A204.1 (cell line): Measurements from ENCODE around the gene RELCH.
"Not testable (repeated sequence)": the region's sequence is repeated elsewhere in the genome, so short reads cannot be mapped to it uniquely, and the experiment has no call there.

Experiments used
- FAIRE-seq: peaks from 2 replicates; lab custom pipeline; 2012; peaks lifted over from hg19 to GRCh38; lab: Jason Lieb, UNC

RELCH gene

GRCh38 chr18:62186774-62187542 is at the start of gene RELCH, which contains the start of gene PIGN:
RELCH (plus strand) TSS chr18:62187255; CDS start chr18:62187506, 251 bp downstream.
PIGN (minus strand) TSS chr18:62187056; CDS start chr18:62161353, 25,703 bp downstream.
- peak; percentile 92 for FAIRE-seq

GRCh38 chr18:62138461-62139235 is 48.4 kb upstream of the RELCH start:
- peak; percentile 19 for FAIRE-seq

- no peak for FAIRE-seq
Observed at GRCh38 chr18:62140259-62140658, 46.8 kb upstream of the RELCH start.

- no peak for FAIRE-seq
Observed at GRCh38 chr18:62144338-62144737, 42.7 kb upstream of the RELCH start.

GRCh38 chr18:62151068-62151771 is 35.8 kb upstream of the RELCH start:
- FAIRE-seq, result no peak

GRCh38 chr18:62152844-62153243 is 34.2 kb upstream of the RELCH start:
- no peak for FAIRE-seq

GRCh38 chr18:62157843-62158242 is 29.2 kb upstream of the RELCH start:
- FAIRE-seq, result no peak

- FAIRE-seq, result no peak
Observed at GRCh38 chr18:62164310-62164709, 22.7 kb upstream of the RELCH start.

GRCh38 chr18:62164855-62165487 is 22.1 kb upstream of the RELCH start:
- FAIRE-seq, result no peak

GRCh38 chr18:62165583-62165982 is 21.5 kb upstream of the RELCH start:
- no peak for FAIRE-seq

GRCh38 chr18:62166524-62166923 is 20.5 kb upstream of the RELCH start:
- FAIRE-seq, result not testable (repeated sequence)

- FAIRE-seq, result no peak
Observed at GRCh38 chr18:62170857-62171256, 16.2 kb upstream of the RELCH start.

GRCh38 chr18:62172298-62172697 is 14.8 kb upstream of the RELCH start:
- peak; percentile 29 for FAIRE-seq

- no peak for FAIRE-seq
Observed at GRCh38 chr18:62175521-62175920, 11.5 kb upstream of the RELCH start.

- FAIRE-seq, result no peak
Observed at GRCh38 chr18:62177271-62177670, 9.8 kb upstream of the RELCH start.

- FAIRE-seq, result no peak
Observed at GRCh38 chr18:62179213-62179612, 7.8 kb upstream of the RELCH start.

- no peak for FAIRE-seq
Observed at GRCh38 chr18:62182220-62182619, 4.8 kb upstream of the RELCH start.

GRCh38 chr18:62183578-62184195 is 3.4 kb upstream of the RELCH start:
- peak; percentile 96 for FAIRE-seq

GRCh38 chr18:62186499-62186773 is 619 bp upstream of the RELCH start:
- no peak for FAIRE-seq

- no peak for FAIRE-seq
Observed at GRCh38 chr18:62187543-62188510, 772 bp downstream of the RELCH start.

GRCh38 chr18:62189208-62189607 is 2.2 kb downstream of the RELCH start:
- no peak for FAIRE-seq
